ENCODE results near the gene NEO1.

The NEO1 gene

DNA sequence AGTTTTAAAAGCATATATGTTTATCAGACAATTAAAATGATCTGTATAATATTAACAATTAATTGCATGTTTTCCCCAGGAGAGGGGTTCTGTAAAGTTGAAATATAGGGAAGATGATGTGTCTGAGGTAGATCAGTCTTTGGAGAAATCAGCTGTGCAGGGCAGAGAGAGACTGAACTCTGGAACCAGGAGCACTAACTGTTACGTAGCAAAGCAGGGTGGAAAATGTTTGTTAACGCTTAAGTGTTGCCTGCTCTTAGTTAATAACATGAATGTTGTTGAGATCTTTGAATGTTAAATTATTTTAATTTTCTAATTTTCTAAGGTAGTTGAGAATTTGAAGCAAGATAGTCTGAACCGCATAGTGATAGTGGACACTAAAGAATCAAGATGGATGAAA, 57.5 kb downstream of the NEO1 start:
- TF ChIP-seq, protein P1, sequence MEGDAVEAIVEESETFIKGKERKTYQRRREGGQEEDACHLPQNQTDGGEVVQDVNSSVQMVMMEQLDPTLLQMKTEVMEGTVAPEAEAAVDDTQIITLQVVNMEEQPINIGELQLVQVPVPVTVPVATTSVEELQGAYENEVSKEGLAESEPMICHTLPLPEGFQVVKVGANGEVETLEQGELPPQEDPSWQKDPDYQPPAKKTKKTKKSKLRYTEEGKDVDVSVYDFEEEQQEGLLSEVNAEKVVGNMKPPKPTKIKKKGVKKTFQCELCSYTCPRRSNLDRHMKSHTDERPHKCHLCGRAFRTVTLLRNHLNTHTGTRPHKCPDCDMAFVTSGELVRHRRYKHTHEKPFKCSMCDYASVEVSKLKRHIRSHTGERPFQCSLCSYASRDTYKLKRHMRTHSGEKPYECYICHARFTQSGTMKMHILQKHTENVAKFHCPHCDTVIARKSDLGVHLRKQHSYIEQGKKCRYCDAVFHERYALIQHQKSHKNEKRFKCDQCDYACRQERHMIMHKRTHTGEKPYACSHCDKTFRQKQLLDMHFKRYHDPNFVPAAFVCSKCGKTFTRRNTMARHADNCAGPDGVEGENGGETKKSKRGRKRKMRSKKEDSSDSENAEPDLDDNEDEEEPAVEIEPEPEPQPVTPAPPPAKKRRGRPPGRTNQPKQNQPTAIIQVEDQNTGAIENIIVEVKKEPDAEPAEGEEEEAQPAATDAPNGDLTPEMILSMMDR (conservative IDR thresholded peaks at IDR 0.05; ENCODE audit: control insufficient read depth, insufficient read depth, low read depth, low read length), result no peak
- H3K4me3 ChIP-seq (ENCODE audit: control insufficient read depth, low read depth, low read length), result no peak overlapping the region
- DNase-seq (ENCODE audit: low read depth), result no peak

DNA sequence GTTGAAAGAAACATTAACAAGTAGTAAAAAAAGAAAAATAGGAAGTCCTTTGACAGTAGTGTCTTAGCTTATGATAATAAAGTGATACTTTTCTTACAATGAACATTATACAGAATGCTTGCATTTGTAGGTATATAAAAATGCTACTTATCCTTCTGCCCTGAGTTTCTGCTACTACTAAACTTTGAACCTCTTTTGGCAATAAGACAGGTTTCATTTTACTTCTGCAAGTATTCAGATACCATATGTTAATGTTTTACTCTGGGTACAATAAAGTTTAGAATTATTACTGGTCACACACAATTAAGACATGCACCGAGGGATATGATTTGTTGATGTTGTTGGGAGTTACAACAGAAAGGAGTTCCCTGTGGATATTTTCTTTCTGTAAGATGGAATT, 57.9 kb downstream of the NEO1 start:
- DNase-seq (ENCODE audit: low read depth), result no peak
- no peak overlapping the region for H3K4me3 ChIP-seq (ENCODE audit: control insufficient read depth, low read depth, low read length)
- TF ChIP-seq, protein P1 (conservative IDR thresholded peaks at IDR 0.05; ENCODE audit: control insufficient read depth, insufficient read depth, low read depth, low read length), result no peak

DNA sequence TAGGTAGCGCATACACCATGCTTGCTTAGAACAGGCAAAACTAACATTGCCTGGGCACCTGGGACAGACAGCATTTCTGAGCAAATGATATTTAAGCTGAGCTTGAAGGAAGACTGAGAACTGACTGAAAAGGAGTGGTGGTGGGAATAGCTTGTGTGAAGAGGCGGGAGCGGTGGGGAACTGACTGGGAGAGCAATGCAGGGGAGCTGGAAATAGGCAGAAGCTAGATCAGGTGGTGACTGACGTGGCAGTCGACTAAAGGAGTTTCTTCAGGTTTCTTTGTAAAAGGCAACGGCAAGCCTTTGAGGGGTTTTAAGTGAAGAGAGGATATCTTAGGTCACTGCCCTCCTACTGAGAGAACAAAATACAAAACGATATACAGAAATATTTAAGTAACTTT, 61.8 kb downstream of the NEO1 start:
- TF ChIP-seq, protein P1 (conservative IDR thresholded peaks at IDR 0.05; ENCODE audit: control insufficient read depth, insufficient read depth, low read depth, low read length), result no peak
- no peak overlapping the region for H3K4me3 ChIP-seq (ENCODE audit: control insufficient read depth, low read depth, low read length)
- DNase-seq (ENCODE audit: low read depth), result no peak

DNA sequence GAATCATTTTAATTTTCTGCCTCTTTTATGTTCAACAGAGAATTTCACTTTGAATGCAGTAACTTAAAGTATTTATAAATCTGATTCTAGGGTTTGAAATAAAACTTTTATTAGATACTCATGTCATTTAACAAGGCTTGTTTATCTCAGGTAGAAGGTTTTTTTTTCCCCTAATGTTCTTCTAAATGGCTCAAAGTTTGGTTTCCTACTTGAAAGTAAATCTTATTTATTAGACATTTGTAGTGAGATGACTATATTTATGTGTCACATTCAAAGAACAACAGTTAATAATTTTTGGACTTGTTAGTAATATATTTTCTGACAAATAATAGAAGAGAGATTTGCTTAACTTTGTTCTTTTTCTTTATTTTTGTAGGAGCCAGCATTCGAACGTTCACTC, 63.9 kb downstream of the NEO1 start:
- DNase-seq (ENCODE audit: low read depth), result no peak
- H3K4me3 ChIP-seq (ENCODE audit: control insufficient read depth, low read depth, low read length), result no peak overlapping the region
- TF ChIP-seq, protein P1 (conservative IDR thresholded peaks at IDR 0.05; ENCODE audit: control insufficient read depth, insufficient read depth, low read depth, low read length), result no peak

DNA sequence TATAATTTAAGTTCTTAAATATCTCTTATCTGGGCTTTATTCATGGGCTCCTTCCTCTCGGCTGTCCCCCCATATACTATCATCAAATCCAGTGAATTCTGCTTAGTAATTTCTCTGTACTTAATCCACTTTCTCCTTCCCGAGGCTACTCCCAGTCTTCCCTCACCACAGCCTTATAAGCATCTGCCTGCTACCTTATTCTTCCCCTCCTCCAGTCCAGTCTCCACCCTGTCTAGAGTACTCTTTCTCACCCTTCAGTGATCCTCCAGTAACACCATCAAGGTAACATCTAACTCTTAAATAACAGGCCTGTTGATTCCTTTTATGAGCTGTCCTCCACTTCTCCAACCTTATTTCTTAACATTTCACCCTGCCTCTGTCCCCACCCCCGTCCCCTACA, 65.8 kb downstream of the NEO1 start:
- TF ChIP-seq, protein P1 (conservative IDR thresholded peaks at IDR 0.05; ENCODE audit: control insufficient read depth, insufficient read depth, low read depth, low read length), result no peak
- H3K4me3 ChIP-seq (ENCODE audit: control insufficient read depth, low read depth, low read length), result no peak overlapping the region
- no peak for DNase-seq (ENCODE audit: low read depth)

DNA sequence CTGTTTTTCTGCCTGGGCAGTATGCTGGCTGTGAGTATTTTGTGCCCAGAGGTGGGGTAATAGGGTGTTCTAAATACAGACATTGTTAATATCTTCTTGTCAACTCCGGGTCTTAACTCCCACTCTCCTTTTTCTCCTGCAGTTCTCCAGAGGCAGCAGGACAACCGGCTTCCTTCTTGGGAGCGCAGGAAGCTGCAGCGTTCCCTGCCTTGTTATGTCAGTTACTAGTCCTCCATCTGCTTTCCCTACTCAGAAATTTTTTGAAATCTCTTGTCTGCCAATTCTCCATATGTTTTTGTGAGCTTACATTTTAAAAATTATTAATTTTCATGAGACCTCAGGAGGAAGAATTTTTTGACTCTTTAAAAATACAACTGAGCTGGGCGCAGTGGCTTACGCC, 67.2 kb downstream of the NEO1 start:
- no peak for DNase-seq (ENCODE audit: low read depth)
- TF ChIP-seq, protein P1 (conservative IDR thresholded peaks at IDR 0.05; ENCODE audit: control insufficient read depth, insufficient read depth, low read depth, low read length), result no peak
- no peak overlapping the region for H3K4me3 ChIP-seq (ENCODE audit: control insufficient read depth, low read depth, low read length)

DNA sequence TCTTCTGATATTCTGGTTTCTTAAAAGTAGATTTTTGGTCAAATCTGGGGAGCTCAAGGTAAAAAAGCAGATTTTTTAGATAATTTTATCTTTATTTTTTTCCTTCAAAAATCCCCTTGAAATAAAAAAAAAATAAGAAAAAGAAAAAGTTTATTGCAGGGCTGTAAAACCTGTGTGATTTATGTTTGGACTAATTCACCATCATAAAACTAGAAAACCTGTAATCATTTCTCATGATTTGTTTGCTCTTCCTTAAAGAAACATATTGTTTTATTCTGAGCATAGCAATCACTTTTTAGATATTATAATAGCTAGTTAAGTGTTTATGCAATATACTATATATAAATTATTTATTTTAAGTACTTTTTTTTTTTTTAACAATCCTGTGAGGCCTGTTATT, 68.0 kb downstream of the NEO1 start:
- TF ChIP-seq, protein P1 (conservative IDR thresholded peaks at IDR 0.05; ENCODE audit: control insufficient read depth, insufficient read depth, low read depth, low read length), result no peak
- H3K4me3 ChIP-seq (ENCODE audit: control insufficient read depth, low read depth, low read length), result no peak overlapping the region
- DNase-seq (ENCODE audit: low read depth), result no peak

Measured in fibroblast of mammary gland (primary cell).